Erythroblast (primary cell): ENCODE results near the gene FBXL7.

Source experiments
- GATA1 ChIP-seq: IDR thresholded peaks from 2 replicates; pipeline ENCODE4 v1.6.1; 2011; ENCODE audit warnings: low read depth, mild to moderate bottlenecking, control low read depth, low read length, moderate library complexity
- POLR2A ChIP-seq: IDR thresholded peaks from 2 replicates; pipeline ENCODE4 v1.6.1; 2011; ENCODE audit warnings: mild to moderate bottlenecking, low read length

DNA sequence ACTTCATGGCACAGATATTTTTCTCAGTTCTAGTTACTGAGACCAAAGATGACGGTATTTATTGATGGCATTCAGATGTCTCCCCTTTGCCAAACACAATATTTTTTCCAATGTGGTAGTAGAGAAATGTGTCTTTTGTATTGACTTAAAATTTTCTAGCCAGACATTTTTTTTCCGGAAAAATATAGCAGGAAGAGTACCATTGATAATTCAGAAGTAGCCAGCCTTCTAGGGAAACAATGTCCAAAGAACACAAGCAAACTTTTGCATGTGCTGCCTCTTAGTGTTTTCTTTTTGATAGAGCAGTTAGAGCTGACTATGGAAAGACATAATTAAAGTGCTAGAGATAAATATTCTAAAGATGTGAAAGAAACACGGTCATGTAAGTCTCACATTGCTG, 448.2 kb downstream of the FBXL7 start:
- TF ChIP-seq POLR2A (no peak), GATA1 (no peak)
